HG03060 (cell line): ENCODE measurements around the gene PFKL.

ENCODE experiments used
- ATAC-seq: cut with Tn5 transposase; IDR thresholded peaks from one replicate; pipeline ENCODE4 v1.9.1; 2021; ENCODE audit warnings: low read depth, moderate number of reproducible peaks; ENCODE audit not compliant: unreplicated experiment

The PFKL gene

GRCh38 chr21:44310628-44311507 lies 11.0 kb downstream of the PFKL start:
- ATAC-seq = no peak

- ATAC-seq = no peak
Measured at GRCh38 chr21:44312089-44312488, 12.2 kb downstream of the PFKL start.

GRCh38 chr21:44312716-44313115 lies 12.9 kb downstream of the PFKL start:
- no peak for ATAC-seq

- ATAC-seq = no peak
Measured at GRCh38 chr21:44313451-44313850, 13.6 kb downstream of the PFKL start.

- ATAC-seq = no peak
Measured at GRCh38 chr21:44314128-44314527, 14.3 kb downstream of the PFKL start.

GRCh38 chr21:44314561-44314960 lies 14.7 kb downstream of the PFKL start:
- no peak for ATAC-seq

- no peak for ATAC-seq
Measured at GRCh38 chr21:44315691-44316203, 15.9 kb downstream of the PFKL start.

GRCh38 chr21:44316277-44316900 lies 16.5 kb downstream of the PFKL start:
- ATAC-seq = no peak

GRCh38 chr21:44317241-44317782 lies 17.5 kb downstream of the PFKL start:
- no peak for ATAC-seq

GRCh38 chr21:44317871-44318270 lies 18.0 kb downstream of the PFKL start:
- no peak for ATAC-seq

GRCh38 chr21:44318489-44319285 lies 18.8 kb downstream of the PFKL start:
- no peak for ATAC-seq

- ATAC-seq = no peak
Measured at GRCh38 chr21:44319407-44320065, 19.7 kb downstream of the PFKL start.

GRCh38 chr21:44320847-44321246 lies 21.0 kb downstream of the PFKL start:
- ATAC-seq = no peak

- no peak for ATAC-seq
Measured at GRCh38 chr21:44321846-44322450, 22.1 kb downstream of the PFKL start.

GRCh38 chr21:44322621-44323325 lies 22.9 kb downstream of the PFKL start:
- ATAC-seq = no peak

- no peak for ATAC-seq
Measured at GRCh38 chr21:44323591-44323990, 23.7 kb downstream of the PFKL start.

GRCh38 chr21:44324106-44324853 lies 24.4 kb downstream of the PFKL start:
- ATAC-seq = no peak

- no peak for ATAC-seq
Measured at GRCh38 chr21:44324854-44325107, 24.9 kb downstream of the PFKL start.
